ENCODE data around the gene GRID1. TPM values are rescaled to one million over a fixed set of nuclear protein-coding genes. Genes with fewer than 3 reads are reported as not detected.

The GRID1 gene
- total RNA-seq, 1 experiment from 2014 or later = 5.6 TPM

DNA sequence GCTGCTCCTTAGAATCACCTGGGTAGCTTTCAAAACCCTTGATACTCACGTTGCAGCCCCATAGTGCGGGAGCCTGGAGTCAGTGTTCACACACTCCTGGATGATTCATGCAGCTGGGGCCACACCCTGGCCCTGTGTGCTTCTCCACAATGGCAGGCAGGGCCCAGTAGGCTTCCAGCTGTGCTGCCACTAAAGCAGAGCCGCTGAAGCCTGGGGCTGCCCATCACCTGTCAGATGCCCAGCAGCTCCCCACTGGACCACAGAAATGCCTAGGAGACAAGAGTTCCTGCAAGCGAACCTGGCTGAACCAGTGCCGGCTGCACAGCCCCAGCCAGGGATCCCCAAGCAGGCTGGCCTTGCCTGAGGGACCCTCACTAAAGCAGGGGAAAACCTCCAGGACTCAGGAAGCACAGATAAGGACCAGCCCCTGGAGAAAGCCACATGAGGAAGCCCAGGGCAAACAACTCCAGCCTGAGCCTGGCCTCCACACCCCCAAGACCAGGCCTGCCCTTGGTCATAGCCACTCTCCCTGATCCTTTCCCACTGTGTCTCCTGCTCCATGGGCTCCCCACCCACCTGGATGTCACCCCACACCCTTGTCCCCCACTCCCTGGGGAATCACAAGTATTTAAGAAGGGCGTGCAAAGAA lies 111.9 kb downstream of the GRID1 start (continued):
- TF ChIP-seq TCF7L2 (IDR thresholded peaks at IDR 0.05; ENCODE audit: borderline replicate concordance, extremely low read depth, insufficient read depth, insufficient read length) (peak; percentile 58), POLR2A (IDR thresholded peaks at IDR 0.05; ENCODE audit: borderline replicate concordance, extremely low read depth, insufficient read depth, insufficient read length) (no peak)

DNA sequence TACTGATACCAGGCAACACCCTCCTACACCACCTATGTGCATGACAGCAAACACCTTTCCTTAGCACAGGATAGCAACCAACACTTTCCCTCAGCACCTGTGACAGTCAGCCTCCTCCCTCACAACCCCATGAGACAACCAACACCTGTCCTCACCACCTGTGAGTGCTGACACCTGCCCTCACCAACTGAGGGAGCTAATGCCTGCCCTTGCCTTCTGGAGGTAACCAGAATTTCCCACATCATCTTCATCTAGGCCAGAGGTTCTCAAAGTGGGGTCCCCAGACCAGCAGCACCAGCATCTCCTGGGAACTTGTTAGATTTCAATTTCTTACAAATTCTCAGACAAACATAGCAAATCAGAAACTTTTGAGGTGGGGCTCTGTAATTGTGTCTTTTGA lies 112.5 kb downstream of the GRID1 start:
- Histone ChIP-seq H3K4me3 (replicated peaks in 1 of 2; ENCODE audit: low read depth in 1 of 2, low read length in 2 of 2) (0 out of 4 replicates have a peak overlapping the region, but pooled peaks of 1 of the 2 experiments have one; percentile 5), H3K36me3 (ENCODE audit: control insufficient read depth in 1 of 2, insufficient read depth in 2 of 2, low read length in 2 of 2) (no peaks in the 10 kb centered on the region), H3K27me3 (ENCODE audit: insufficient read depth, low read length) (no peaks in the 10 kb centered on the region), H3K79me2 (ENCODE audit: insufficient read depth, low read length) (no peaks in the 10 kb centered on the region), H3K9me3 (ENCODE audit: control insufficient read depth in 1 of 2, insufficient read depth in 1 of 2, low read depth in 1 of 2, low read length in 2 of 2) (no peaks in the 10 kb centered on the region), H3K4me2 (ENCODE audit: low read length) (peak overlapping the region; percentile 67), H2AFZ (ENCODE audit: low read depth, low read length, poor library complexity, severe bottlenecking) (no peak overlapping the region), H3K27ac (ENCODE audit: low read depth, low read length) (peak overlapping the region; percentile 10; the same call in 1 of the 2 replicates), H3K9ac (ENCODE audit: low read length) (0 out of 2 replicates have a peak overlapping the region, but pooled peaks have one; percentile 19), H3K9me2 (ENCODE audit: insufficient read depth) (no peaks in the 10 kb centered on the region), H4K20me1 (ENCODE audit: insufficient read depth) (no peaks in the 10 kb centered on the region), H3K4me1 (ENCODE audit: control insufficient read depth in 1 of 2, insufficient read depth in 2 of 2, low read length in 2 of 2) (peaks cover 20 to 25% of the 10 kb centered on the region in 2 experiments)
- intact Hi-C loops (cut with micrococcal nuclease) = loop anchor here (5.0 kb wide), 1 partner anchor 78 kb away; no protein-coding TSS in a partner anchor
- TF ChIP-seq CBX3 (IDR thresholded peaks at IDR 0.05; ENCODE audit: low read depth) (no peak), EZH2phosphoT487 (IDR thresholded peaks at IDR 0.05; ENCODE audit: borderline replicate concordance) (no peak), YY1 (IDR thresholded peaks at IDR 0.05; ENCODE audit: extremely low read depth, insufficient replicate concordance, low read depth, low read length) (no peak), POLR2A (IDR thresholded peaks at IDR 0.05; ENCODE audit: borderline replicate concordance, extremely low read depth, insufficient read depth, insufficient read length) (no peak), ZFX (IDR thresholded peaks at IDR 0.05) (no peak), FOSL1 (IDR thresholded peaks at IDR 0.05; ENCODE audit: low read depth) (no peak), ZBTB33 (IDR thresholded peaks at IDR 0.05; ENCODE audit: extremely low read depth, insufficient replicate concordance, low read length) (no peak)
- ChIA-PET POLR2A (no interaction called here), RAD21 (ENCODE audit: low non-redundant PET in 1 of 2, low total read pairs in 2 of 2, uncharacterized antibody in 2 of 2, unreplicated experiment in 2 of 2) (no interaction called here), CTCF (interaction anchor here (1.5 kb wide), 1 partner anchor 8 kb away, joined by 4 read pairs; no protein-coding TSS in a partner anchor)
- DNase-seq (ENCODE audit: low read depth, low spot score) = no peak
- no TSS peak for BruUV-seq (replicated peaks)
- ATAC-seq = peak; percentile 49

All from HCT116 (cell line).